Activated naive CD4-positive, alpha-beta T cell treated with anti-CD3 and anti-CD28 coated beads for 36 hours (primary cell): ENCODE data around the gene ANKRD62. TPM values are rescaled to one million over a fixed set of nuclear protein-coding genes. Genes with fewer than 3 reads are reported as not detected.
"Not testable (repeated sequence)": the region's sequence is repeated elsewhere in the genome, so short reads cannot be mapped to it uniquely, and the experiment has no call there.

Source experiments
- CTCF ChIA-PET: fragments of 350-600 bp; sonication (Branson Sonifier 250); formaldehyde crosslinking; loops from one replicate; lab custom pipeline; 2021; ENCODE audit warnings: antibody characterized with exemption; lab: Charles Lee
- DNase-seq: peaks from one replicate; pipeline ENCODE4 v3.0.0-alpha.2; 2020
- H3K27ac Mint-ChIP-seq: one replicate; pipeline ENCODE4 v1.8.0; 2021; ENCODE audit warnings: mild to moderate bottlenecking, mixed read lengths
- H3K27me3 Mint-ChIP-seq: one replicate; pipeline ENCODE4 v1.8.0; 2021; ENCODE audit warnings: low read depth, mixed read lengths
- H3K36me3 Mint-ChIP-seq: one replicate; pipeline ENCODE4 v1.8.0; 2021; ENCODE audit warnings: low read depth, mixed read lengths
- H3K4me1 Mint-ChIP-seq: one replicate; pipeline ENCODE4 v1.8.0; 2021; ENCODE audit warnings: low read depth, mixed read lengths
- H3K4me3 Mint-ChIP-seq: one replicate; pipeline ENCODE4 v1.8.0; 2021; ENCODE audit warnings: mild to moderate bottlenecking, moderate library complexity, mixed read lengths
- H3K9me3 Mint-ChIP-seq: one replicate; pipeline ENCODE4 v1.8.0; 2021; ENCODE audit warnings: mixed read lengths
- intact Hi-C: fragments of 100-400 bp; cut with micrococcal nuclease; formaldehyde crosslinking; loops from one replicate; pipeline ENCODE4 v1.15.1; 2023
- total RNA-seq, 2 experiments: library from RNA; stranded (reverse); gene quantifications; one replicate each; pipeline ENCODE4 v1.2.3, GENCODE V29; 2021

The ANKRD62 gene
- total RNA-seq, 2 experiments from 2014 or later: not detected

DNA sequence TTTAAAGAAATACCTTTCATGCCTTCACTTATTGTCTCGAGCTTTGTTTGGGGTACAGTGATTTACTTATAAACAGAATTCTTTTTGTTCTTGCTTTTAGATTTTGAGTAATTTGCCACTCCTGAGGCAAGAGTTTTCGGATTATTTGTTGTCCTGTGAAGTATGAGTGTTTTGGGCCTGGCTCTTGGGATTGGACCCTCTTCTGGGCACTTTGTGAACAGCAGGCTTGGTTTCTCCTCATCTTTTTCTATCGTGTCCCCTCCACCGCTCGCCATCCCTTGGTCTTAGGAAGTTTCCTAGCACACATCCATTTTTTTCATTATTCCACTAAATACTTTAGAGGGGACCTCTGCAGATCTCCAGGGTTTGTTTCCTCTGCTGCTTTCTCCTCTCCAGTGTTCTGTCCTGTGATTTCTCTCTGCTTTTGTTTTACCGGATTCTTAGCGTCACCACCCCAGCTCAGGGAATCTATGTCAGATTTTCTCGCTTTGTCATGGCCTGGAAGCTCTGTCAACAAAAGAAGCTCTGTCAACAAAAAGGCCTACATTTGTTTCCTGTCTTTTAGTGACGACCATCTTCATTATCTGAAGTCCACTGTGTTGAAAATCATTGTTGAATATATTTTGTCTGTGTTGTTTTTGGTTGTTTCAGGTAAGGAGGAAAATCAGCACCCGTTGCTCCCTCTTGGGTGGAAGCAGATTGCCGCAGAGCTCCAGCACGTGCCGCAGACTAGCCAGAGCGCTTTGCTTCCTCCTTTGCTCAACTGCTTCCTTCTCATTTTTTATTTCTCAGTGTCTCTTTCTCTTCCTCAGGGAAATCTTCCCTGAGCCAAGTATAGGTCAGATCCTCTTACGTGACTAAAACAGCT, 27.8 kb downstream of the ANKRD62 start:
- Mint-ChIP-seq H3K4me1 (no peaks in the 10 kb centered on the region), H3K27me3 (peaks cover 17% of the 10 kb centered on the region), H3K27ac (no peak overlapping the region), H3K9me3 (no peaks in the 10 kb centered on the region), H3K36me3 (no peaks in the 10 kb centered on the region), H3K4me3 (no peak overlapping the region)
- CTCF ChIA-PET: interaction anchor here (0.6 to 0.7 kb wide), 2 partner anchors 520 to 542 kb away, joined by 3 read pairs; no protein-coding TSS in a partner anchor
- DNase-seq: no peak
- intact Hi-C loops: no loop called here

DNA sequence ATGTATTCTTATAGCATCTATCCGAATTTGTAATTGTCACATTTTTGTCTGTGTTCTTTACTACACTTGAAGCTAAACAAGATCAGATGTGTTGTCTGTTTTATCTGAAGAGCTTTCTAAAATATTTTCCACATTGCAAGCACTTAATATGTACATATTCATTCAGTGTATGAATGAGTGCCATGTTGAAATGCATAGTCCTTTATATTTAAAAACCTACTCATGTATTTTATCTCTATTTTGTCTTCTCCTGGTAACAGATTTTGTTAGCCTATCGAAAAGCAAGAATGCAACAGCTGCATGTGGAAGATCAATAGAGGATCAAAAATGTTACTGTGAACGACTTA, 28.4 kb downstream of the ANKRD62 start:
- CTCF ChIA-PET: interaction anchor here (0.6 to 0.7 kb wide), 2 partner anchors 520 to 541 kb away, joined by 3 read pairs; no protein-coding TSS in a partner anchor
- peaks cover 17% of the 10 kb centered on the region for H3K27me3 Mint-ChIP-seq
- intact Hi-C loops, DNase-seq, H3K9me3 Mint-ChIP-seq, H3K36me3 Mint-ChIP-seq, H3K4me1 Mint-ChIP-seq, H3K27ac Mint-ChIP-seq, H3K4me3 Mint-ChIP-seq: not testable (repeated sequence)

DNA sequence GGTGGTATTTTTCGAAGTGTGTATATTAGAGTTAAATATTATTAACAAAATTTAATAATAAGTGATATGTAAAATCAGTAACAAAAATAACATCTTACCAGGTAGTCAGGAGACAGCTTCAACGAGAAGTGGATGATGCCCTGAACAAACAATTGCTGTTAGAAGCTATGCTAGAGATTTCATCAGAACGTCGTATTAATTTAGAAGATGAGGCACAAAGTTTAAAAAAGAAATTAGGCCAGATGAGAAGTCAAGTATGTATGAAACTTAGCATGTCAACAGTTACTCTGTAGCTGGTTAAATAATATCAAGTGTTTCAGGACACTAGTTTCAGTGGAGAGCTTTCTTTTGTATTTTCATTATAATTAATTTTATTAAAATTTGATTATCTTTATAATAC, 34.0 kb downstream of the ANKRD62 start:
- H3K4me3 Mint-ChIP-seq, DNase-seq, CTCF ChIA-PET, H3K36me3 Mint-ChIP-seq, intact Hi-C loops, H3K4me1 Mint-ChIP-seq, H3K27ac Mint-ChIP-seq, H3K27me3 Mint-ChIP-seq, H3K9me3 Mint-ChIP-seq: not testable (repeated sequence)

DNA sequence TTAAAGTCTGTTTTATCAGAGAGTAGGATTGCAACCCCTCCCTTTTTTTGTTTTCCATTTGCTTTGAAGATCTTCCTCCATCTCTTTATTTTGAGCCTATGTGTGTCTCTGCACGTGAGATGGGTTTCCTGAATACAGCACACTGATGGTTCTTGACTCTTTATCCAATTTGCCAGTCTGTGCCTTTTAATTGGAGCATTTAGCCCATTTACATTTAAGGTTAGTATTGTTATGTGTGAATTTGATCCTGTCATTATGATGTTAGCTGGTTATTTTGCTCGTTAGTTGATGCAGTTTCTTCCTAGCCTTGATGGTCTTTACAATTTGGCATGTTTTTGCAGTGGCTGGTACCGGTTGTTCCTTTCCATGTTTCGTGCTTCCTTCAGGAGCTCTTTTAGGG, 45.2 kb downstream of the ANKRD62 start:
- H3K27me3 Mint-ChIP-seq, DNase-seq, H3K9me3 Mint-ChIP-seq, H3K27ac Mint-ChIP-seq, CTCF ChIA-PET, H3K4me3 Mint-ChIP-seq, H3K36me3 Mint-ChIP-seq, H3K4me1 Mint-ChIP-seq, intact Hi-C loops: not testable (repeated sequence)

DNA sequence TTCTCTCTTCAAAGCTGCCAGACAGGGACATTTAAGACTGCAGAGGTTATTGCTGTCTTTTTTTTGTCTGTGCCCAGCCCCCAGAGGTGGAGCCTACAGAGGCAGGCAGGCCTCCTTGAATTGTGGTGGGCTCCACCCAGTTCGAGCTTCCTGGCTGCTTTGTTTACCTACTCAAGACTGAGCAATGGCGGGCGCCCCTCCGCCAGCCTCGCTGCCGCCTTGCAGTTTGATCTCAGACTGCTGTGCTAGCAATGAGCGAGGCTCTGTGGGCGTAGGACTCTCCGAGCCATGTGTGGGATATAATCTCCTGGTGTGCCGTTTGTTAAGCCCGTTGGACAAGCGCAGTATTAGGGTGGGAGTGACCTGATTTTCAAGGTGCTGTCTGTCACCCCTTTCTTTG, 47.2 kb downstream of the ANKRD62 start:
- H3K4me1 Mint-ChIP-seq, H3K27ac Mint-ChIP-seq, H3K4me3 Mint-ChIP-seq, H3K36me3 Mint-ChIP-seq, DNase-seq, H3K9me3 Mint-ChIP-seq, CTCF ChIA-PET, H3K27me3 Mint-ChIP-seq, intact Hi-C loops: not testable (repeated sequence)

DNA sequence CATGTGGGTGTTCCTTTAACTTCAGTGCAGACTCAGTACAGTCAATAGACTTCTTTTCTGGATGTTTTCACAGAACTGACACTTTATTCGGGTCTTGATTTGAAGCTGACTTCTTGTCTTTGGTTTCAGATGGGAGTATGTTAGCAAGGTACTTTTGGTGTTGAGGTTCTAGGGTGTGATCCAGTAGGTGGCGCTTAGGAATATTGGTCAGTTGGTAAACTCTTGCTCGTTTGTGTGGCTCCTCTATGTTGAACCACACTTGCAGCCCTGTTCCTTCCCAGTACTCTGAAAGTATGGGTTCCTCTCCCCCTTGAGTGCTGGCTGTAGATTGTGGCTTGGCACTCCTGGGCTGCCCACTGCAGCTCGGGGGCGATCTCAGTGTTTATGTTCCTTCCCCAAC, 48.1 kb downstream of the ANKRD62 start:
- intact Hi-C loops, H3K27ac Mint-ChIP-seq, H3K36me3 Mint-ChIP-seq, DNase-seq, H3K27me3 Mint-ChIP-seq, H3K9me3 Mint-ChIP-seq, H3K4me1 Mint-ChIP-seq, H3K4me3 Mint-ChIP-seq, CTCF ChIA-PET: not testable (repeated sequence)

DNA sequence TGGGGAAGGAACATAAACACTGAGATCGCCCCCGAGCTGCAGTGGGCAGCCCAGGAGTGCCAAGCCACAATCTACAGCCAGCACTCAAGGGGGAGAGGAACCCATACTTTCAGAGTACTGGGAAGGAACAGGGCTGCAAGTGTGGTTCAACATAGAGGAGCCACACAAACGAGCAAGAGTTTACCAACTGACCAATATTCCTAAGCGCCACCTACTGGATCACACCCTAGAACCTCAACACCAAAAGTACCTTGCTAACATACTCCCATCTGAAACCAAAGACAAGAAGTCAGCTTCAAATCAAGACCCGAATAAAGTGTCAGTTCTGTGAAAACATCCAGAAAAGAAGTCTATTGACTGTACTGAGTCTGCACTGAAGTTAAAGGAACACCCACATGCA, 55.8 kb downstream of the ANKRD62 start:
- H3K27ac Mint-ChIP-seq, CTCF ChIA-PET, H3K27me3 Mint-ChIP-seq, H3K9me3 Mint-ChIP-seq, H3K4me1 Mint-ChIP-seq, H3K36me3 Mint-ChIP-seq, intact Hi-C loops, H3K4me3 Mint-ChIP-seq, DNase-seq: not testable (repeated sequence)

DNA sequence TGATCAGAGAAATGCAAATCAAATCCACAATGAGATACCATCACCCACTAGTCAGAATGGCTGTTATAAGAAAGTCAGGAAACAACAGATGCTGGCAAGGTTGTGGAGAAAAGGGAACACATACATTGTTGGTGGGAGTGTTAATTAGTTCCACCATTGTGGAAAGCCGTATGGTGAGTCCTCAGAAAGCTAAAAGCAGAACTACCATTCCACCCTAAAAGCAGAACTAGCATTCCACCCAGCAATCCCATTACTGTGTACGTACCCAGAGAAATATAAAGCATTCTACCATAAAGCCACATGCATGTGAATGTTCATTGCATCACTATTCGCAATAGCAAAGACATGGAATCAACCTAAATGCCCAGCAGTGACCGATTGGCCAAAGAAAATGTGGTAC, 60.7 kb downstream of the ANKRD62 start:
- H3K4me1 Mint-ChIP-seq: no peaks in the 10 kb centered on the region
- intact Hi-C loops: no loop called here
- no peak overlapping the region for H3K27ac Mint-ChIP-seq
- peaks cover 2% of the 10 kb centered on the region for H3K27me3 Mint-ChIP-seq
- no peaks in the 10 kb centered on the region for H3K36me3 Mint-ChIP-seq
- CTCF ChIA-PET: no interaction called here
- no peak for DNase-seq
- no peaks in the 10 kb centered on the region for H3K9me3 Mint-ChIP-seq
- no peak overlapping the region for H3K4me3 Mint-ChIP-seq

DNA sequence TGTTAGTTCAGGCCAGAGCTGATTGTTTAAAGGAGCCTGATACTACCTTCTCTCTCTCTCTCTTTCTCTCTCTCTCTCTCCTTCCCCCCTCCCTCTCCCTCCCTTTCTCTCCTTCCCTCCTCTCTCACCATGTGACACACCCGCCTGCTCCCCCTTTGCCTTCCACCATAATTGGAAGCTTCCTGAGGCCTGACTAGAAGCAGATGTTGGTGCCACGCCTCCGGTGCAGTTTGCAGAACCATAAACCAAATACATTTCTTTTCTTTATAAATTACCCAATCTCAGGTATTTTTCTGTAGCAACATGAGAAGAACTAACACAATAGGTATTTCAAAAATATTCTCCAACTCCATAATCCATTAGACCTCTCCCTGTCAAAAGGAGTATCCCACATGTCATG, 62.4 kb downstream of the ANKRD62 start:
- no peaks in the 10 kb centered on the region for H3K36me3 Mint-ChIP-seq
- H3K4me1 Mint-ChIP-seq: no peaks in the 10 kb centered on the region
- H3K27ac Mint-ChIP-seq: no peak overlapping the region
- H3K27me3 Mint-ChIP-seq: peaks cover 2% of the 10 kb centered on the region
- no peak for DNase-seq
- intact Hi-C loops: no loop called here
- CTCF ChIA-PET: no interaction called here
- H3K9me3 Mint-ChIP-seq: no peaks in the 10 kb centered on the region
- no peak overlapping the region for H3K4me3 Mint-ChIP-seq

DNA sequence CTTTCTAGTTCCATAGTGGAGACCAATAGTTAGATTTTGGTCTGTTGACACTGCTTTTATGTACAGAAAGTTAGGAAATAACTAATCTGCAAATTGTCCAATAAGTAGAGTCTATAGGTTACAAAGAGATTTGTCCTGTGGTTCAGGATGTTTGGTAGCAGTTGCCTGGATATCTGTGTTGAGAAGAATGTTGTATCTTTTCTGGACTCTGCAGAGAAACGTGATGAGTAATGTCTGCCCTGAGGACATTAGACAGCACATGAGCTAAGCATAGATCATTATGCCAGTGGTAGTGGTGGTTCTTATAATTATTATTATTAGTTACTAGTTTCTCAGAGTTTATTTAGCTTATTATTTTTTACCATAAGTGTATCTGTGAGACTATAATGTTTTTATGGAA, 65.8 kb downstream of the ANKRD62 start:
- H3K36me3 Mint-ChIP-seq: no peaks in the 10 kb centered on the region
- H3K9me3 Mint-ChIP-seq: no peaks in the 10 kb centered on the region
- CTCF ChIA-PET: no interaction called here
- no peak overlapping the region for H3K4me3 Mint-ChIP-seq
- H3K27me3 Mint-ChIP-seq: no peaks in the 10 kb centered on the region
- H3K4me1 Mint-ChIP-seq: no peaks in the 10 kb centered on the region
- no peak overlapping the region for H3K27ac Mint-ChIP-seq
- DNase-seq: no peak
- intact Hi-C loops: no loop called here

DNA sequence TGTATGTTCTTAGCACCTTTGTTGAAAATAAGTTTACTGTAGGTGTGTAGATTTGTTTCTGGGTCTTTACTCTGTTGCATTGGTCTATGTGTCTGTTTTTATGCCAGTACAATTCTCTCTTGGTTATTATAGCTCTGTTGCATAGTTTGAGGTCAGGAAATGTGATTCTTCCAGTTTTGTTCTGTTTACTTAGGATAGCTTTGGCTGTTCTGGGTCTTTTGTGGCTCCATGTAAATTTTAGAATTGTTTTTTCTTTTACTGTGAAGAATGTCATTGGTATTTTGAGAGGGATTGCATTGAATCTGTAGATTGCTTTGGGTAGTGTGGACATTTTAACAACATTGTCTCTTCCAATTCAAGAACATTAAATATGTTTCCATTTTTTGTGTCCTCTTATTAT, 69.1 kb downstream of the ANKRD62 start:
- Mint-ChIP-seq H3K36me3 (no peaks in the 10 kb centered on the region), H3K9me3 (peaks cover 6% of the 10 kb centered on the region), H3K4me3 (no peak overlapping the region), H3K27ac (no peak overlapping the region), H3K27me3 (no peaks in the 10 kb centered on the region), H3K4me1 (no peaks in the 10 kb centered on the region)
- no peak for DNase-seq
- CTCF ChIA-PET: no interaction called here
- intact Hi-C loops: no loop called here

DNA sequence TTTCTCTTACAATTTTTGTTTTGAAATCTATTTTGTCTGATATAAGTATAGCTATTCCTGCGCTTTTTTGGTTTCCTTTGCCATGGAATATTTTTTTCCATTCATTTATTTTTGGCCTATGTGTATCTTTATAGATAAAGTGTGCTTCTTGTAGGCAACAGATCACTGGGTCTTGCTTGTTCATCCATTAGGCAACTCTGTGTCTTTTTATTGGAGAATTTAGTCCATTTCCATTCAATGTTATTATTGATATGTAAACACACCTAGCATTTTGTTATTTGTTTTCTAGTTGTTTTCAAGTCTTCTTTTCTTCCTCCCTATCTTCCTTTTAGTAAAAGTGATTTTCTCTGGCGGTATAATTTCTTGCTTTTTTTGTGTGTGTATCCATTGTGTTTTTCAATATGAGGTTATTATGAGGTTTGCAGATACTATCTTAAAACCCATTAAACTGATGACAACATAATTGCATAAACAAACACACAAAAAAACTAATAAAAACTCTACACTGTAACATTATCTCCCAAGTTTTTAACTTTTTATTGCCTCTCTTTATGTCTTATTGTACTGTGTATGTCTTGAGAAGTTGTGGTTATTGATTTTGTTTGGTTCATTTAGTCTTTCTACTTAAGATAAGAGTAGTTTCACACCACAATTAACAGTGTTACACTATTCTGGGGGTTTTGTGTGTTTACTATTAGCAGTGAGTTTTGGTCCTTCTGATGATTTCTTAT, 71.6 kb downstream of the ANKRD62 start:
- Mint-ChIP-seq H3K27ac (no peak overlapping the region), H3K36me3 (no peaks in the 10 kb centered on the region), H3K9me3 (peaks cover 14% of the 10 kb centered on the region), H3K4me1 (no peaks in the 10 kb centered on the region), H3K4me3 (no peak overlapping the region), H3K27me3 (peaks cover 6% of the 10 kb centered on the region)
- CTCF ChIA-PET: no interaction called here
- no peak for DNase-seq
- intact Hi-C loops: no loop called here
